HepG2 (cell line): ENCODE measurements around the gene LRRC43. TPM values are rescaled to one million over a fixed set of nuclear protein-coding genes. Genes with fewer than 3 reads are reported as not detected.

Experiments used
- ATAC-seq: fragments of 200-7000 bp; cut with Tn5 transposase; 3 replicates; pipeline ENCODE4 v1.9.1; 2020; ENCODE audit warnings: mild to moderate bottlenecking, moderate library complexity
- BruUV-seq: library from RNA; stranded (reverse); fragments of 400-500 nt; replicated peaks from 2 replicates; lab custom pipeline; 2021; lab: Mats Ljungman, UMichigan
- CTCF ChIA-PET: fragments of 300-600 bp; formaldehyde crosslinking; extraction: SDS; loops from one replicate; lab custom pipeline; 2021; ENCODE audit warnings: low total read pairs, inconsistent platforms, low intra/inter-chr PET ratio; lab: Yijun Ruan, JAX
- POLR2A ChIA-PET: fragments of 350-600 bp; sonication (Branson Sonifier 250); formaldehyde crosslinking; loops from one replicate; lab custom pipeline; 2020; ENCODE audit warnings: antibody characterized with exemption, inconsistent platforms; lab: Yijun Ruan, JAX
- DNase-seq: peaks from one replicate; pipeline ENCODE4 v3.0.0-alpha.2; 2015; ENCODE audit warnings: low spot score
- FAIRE-seq: peaks from 3 replicates; lab custom pipeline; 2011; peaks lifted over from hg19 to GRCh38; lab: Jason Lieb, UNC
- H2AFZ ChIP-seq: one replicate; pipeline ENCODE4 v1.6.1; 2011; ENCODE audit warnings: low read length, inconsistent platforms
- H3K27ac ChIP-seq: fragments of 300-600 bp; 3 replicates; pipeline ENCODE4 v1.8.0; 2011; ENCODE audit warnings: mixed run types, mild to moderate bottlenecking, mixed read lengths, low read length, inconsistent platforms; ENCODE audit not compliant: insufficient read depth; ENCODE audit errors: extremely low read length
- H3K27me3 ChIP-seq, 2 experiments: fragments of 200-600 bp in 1 of 2; 2 replicates in 1 of 2; 3 replicates in 1 of 2; pipeline versions ENCODE4 v1.6.0 to v1.8.0; 2011; ENCODE audit warnings: low read length in 2 of 2, mild to moderate bottlenecking in 2 of 2, moderate library complexity in 2 of 2, inconsistent platforms in 1 of 2; ENCODE audit not compliant: insufficient read depth in 2 of 2, control insufficient read depth in 1 of 2
- H3K36me3 ChIP-seq, 2 experiments: fragments of 200-600 bp in 1 of 2; replicated peaks in 1 of 2; 2 replicates in 1 of 2; 3 replicates in 1 of 2; pipeline versions ENCODE4 v1.5.1 to v1.8.0; 2011; ENCODE audit warnings: low read length in 2 of 2, inconsistent platforms in 1 of 2; ENCODE audit not compliant: insufficient read depth in 2 of 2, control insufficient read depth in 1 of 2
- H3K4me1 ChIP-seq: 2 replicates; pipeline ENCODE4 v1.5.1; 2012; ENCODE audit warnings: low read length, inconsistent platforms; ENCODE audit not compliant: insufficient read depth
- H3K4me2 ChIP-seq: 2 replicates; pipeline ENCODE4 v1.6.0; 2011; ENCODE audit warnings: low read depth, low read length, inconsistent platforms
- H3K4me3 ChIP-seq, 3 experiments: fragments of 200-600 bp in 1 of 3; sonication (generic), shearing (Covaris generic) in 1 of 3; replicated peaks in 1 of 3; 2 replicates each; pipeline ENCODE4 v1.5.1; 2011 to 2016; ENCODE audit warnings: low read length in 3 of 3, inconsistent platforms in 2 of 3, low read depth in 2 of 3, mild to moderate bottlenecking in 2 of 3, control low read depth in 1 of 3, mixed read lengths in 1 of 3; ENCODE audit not compliant: insufficient read depth in 1 of 3
- H3K79me2 ChIP-seq: one replicate; pipeline ENCODE4 v1.6.1; 2011; ENCODE audit warnings: low read length, inconsistent platforms; ENCODE audit not compliant: insufficient read depth
- H3K9ac ChIP-seq: 2 replicates; pipeline ENCODE4 v1.6.0; 2011; ENCODE audit warnings: mild to moderate bottlenecking, low read depth, low read length, inconsistent platforms; ENCODE audit not compliant: insufficient read depth
- H3K9me3 ChIP-seq: 2 replicates; pipeline ENCODE4 v1.5.1; 2012; ENCODE audit warnings: mild to moderate bottlenecking, low read length
- H4K20me1 ChIP-seq: 2 replicates; pipeline ENCODE4 v1.6.0; 2011; ENCODE audit warnings: inconsistent platforms, mild to moderate bottlenecking, low read length, moderate library complexity; ENCODE audit not compliant: insufficient read depth
- DRAP1 ChIP-seq: IDR thresholded peaks from 2 replicates; pipeline ENCODE4 v1.6.1; 2016; ENCODE audit warnings: missing genetic modification reagents, missing compliant biosample characterization
- HCFC1 ChIP-seq: fragments of 150-350 bp; IDR thresholded peaks from 2 replicates; pipeline ENCODE4 v1.6.1; 2014; ENCODE audit warnings: low read depth, low read length
- HNRNPH1 ChIP-seq: fragments of 200-400 bp; formaldehyde crosslinking; optimal IDR thresholded peaks from 2 replicates; pipeline ENCODE3; 2017; ENCODE audit warnings: mild to moderate bottlenecking, low read depth, low read length
- KDM3A ChIP-seq: IDR thresholded peaks from 2 replicates; pipeline ENCODE4 v1.6.1; 2018; ENCODE audit warnings: low read depth, missing compliant biosample characterization
- LBX2 ChIP-seq: sonication (generic); formaldehyde crosslinking; IDR thresholded peaks from 2 replicates; pipeline ENCODE4 v1.5.0; 2020; ENCODE audit warnings: missing genetic modification reagents, mild to moderate bottlenecking, borderline replicate concordance
- SP140L ChIP-seq: sonication (generic); formaldehyde crosslinking; IDR thresholded peaks from 2 replicates; pipeline ENCODE4 v1.4.0; 2020; ENCODE audit warnings: missing genetic modification reagents, borderline replicate concordance
- THAP11 ChIP-seq: IDR thresholded peaks from 2 replicates; pipeline ENCODE4 v1.6.1; 2016; ENCODE audit warnings: missing biosample characterization, missing genetic modification reagents
- ZFP36L1 ChIP-seq: sonication (generic); formaldehyde crosslinking; IDR thresholded peaks from 2 replicates; pipeline ENCODE4 v1.8.0; 2022; ENCODE audit warnings: mild to moderate bottlenecking, missing genetic modification reagents, moderate library complexity
- ZNF546 ChIP-seq: sonication (generic); formaldehyde crosslinking; conservative IDR thresholded peaks from 2 replicates; pipeline ENCODE4 v1.8.1; 2023; ENCODE audit warnings: mild to moderate bottlenecking, missing genetic modification reagents
- ZNF562 ChIP-seq: sonication (generic); formaldehyde crosslinking; IDR thresholded peaks from 2 replicates; pipeline ENCODE4 v1.8.0; 2022; ENCODE audit warnings: missing genetic modification reagents, borderline replicate concordance
- WGBS: methylation state at CpG from one replicate; pipeline ENCODE4 v1.1.6; 2017; ENCODE audit warnings: low lambda C conversion rate; 5-methylcytosine and 5-hydroxymethylcytosine counted together
- in situ Hi-C: cut with HindIII; loops from 2 replicates; pipeline ENCODE4 v1.10.0; 2017; ENCODE audit warnings: low pct_unique_long_range_greater_than_20kb; ENCODE audit not compliant: extremely low pct_ligation_motif_present
- intact Hi-C: fragments of 100-400 bp; cut with micrococcal nuclease; formaldehyde crosslinking; loops from one replicate; pipeline ENCODE4 v1.10.0; 2022; ENCODE audit not compliant: unreplicated experiment
- polyA plus RNA-seq, 8 experiments: library from polyadenylated mRNA; depleted of rRNA in 3 of 8; stranded (reverse) in 7 of 8; unstranded in 1 of 8; fragments of >200 nt; fragmentation: Illumina TruSeq in 4 of 8; extraction: Trizol in 4 of 8; gene quantifications; 2 replicates each; pipeline versions ENCODE4 v1.2.1 to v1.2.3, GENCODE V29; 2011 to 2016; ENCODE audit warnings: low read depth in 4 of 8, missing spikeins in 1 of 8, mixed read lengths in 1 of 8; ENCODE audit not compliant: insufficient read depth in 1 of 8
- total RNA-seq, 5 experiments: library from RNA; depleted of rRNA; stranded (reverse); fragments of >200 nt; fragmentation: Illumina TruSeq; extraction: Trizol; gene quantifications; 2 replicates each; pipeline ENCODE4 v1.2.3, GENCODE V29; 2016; ENCODE audit warnings: low read depth in 1 of 5
- TF ChIP-seq, protein P1 (sequence below): sonication (generic); formaldehyde crosslinking; IDR thresholded peaks from 2 replicates; pipeline ENCODE4 v1.9.0; 2021; ENCODE audit warnings: missing genetic modification reagents, borderline replicate concordance
- TF ChIP-seq, protein P2 (sequence below): sonication (generic); formaldehyde crosslinking; IDR thresholded peaks from 2 replicates; pipeline ENCODE4 v1.5.0; 2020; ENCODE audit warnings: missing genetic modification reagents

The LRRC43 gene
- total and polyA plus RNA-seq, 2 of the 13 experiments (the other 11 are each of a cell fraction or from before 2014, with no cell fraction given) = not detected

GRCh38 chr12:122150127-122150681 lies 32.7 kb upstream of the LRRC43 start:
- FAIRE-seq (no peak), ATAC-seq (no peak), DNase-seq (no peak)
- TF ChIP-seq LBX2 (CRISPR knock-in tag) = no peak
- TF ChIP-seq KDM3A (CRISPR knock-in tag) = no peak
- TF ChIP-seq, protein P1, sequence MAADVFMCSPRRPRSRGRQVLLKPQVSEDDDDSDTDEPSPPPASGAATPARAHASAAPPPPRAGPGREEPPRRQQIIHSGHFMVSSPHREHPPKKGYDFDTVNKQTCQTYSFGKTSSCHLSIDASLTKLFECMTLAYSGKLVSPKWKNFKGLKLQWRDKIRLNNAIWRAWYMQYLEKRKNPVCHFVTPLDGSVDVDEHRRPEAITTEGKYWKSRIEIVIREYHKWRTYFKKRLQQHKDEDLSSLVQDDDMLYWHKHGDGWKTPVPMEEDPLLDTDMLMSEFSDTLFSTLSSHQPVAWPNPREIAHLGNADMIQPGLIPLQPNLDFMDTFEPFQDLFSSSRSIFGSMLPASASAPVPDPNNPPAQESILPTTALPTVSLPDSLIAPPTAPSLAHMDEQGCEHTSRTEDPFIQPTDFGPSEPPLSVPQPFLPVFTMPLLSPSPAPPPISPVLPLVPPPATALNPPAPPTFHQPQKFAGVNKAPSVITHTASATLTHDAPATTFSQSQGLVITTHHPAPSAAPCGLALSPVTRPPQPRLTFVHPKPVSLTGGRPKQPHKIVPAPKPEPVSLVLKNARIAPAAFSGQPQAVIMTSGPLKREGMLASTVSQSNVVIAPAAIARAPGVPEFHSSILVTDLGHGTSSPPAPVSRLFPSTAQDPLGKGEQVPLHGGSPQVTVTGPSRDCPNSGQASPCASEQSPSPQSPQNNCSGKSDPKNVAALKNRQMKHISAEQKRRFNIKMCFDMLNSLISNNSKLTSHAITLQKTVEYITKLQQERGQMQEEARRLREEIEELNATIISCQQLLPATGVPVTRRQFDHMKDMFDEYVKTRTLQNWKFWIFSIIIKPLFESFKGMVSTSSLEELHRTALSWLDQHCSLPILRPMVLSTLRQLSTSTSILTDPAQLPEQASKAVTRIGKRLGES = no peak
- H3K27me3 ChIP-seq = peaks cover 2 to 16% of the 10 kb centered on the region in 2 experiments; a peak in 2 of 5 replicates
- POLR2A ChIA-PET = no interaction called here
- no peaks in the 10 kb centered on the region for H3K9me3 ChIP-seq
- 43% methylated on average over 8 of the region's 8 CpGs for WGBS
- in situ Hi-C loops (no loop called here), intact Hi-C loops (no loop called here)
- no peaks in the 10 kb centered on the region for H3K4me1 ChIP-seq
- no peak overlapping the region for H3K27ac ChIP-seq
- H4K20me1 ChIP-seq = no peaks in the 10 kb centered on the region
- H3K9ac ChIP-seq = no peak overlapping the region
- CTCF ChIA-PET = no interaction called here
- no peaks in the 10 kb centered on the region for H3K79me2 ChIP-seq
- BruUV-seq = no TSS peak
- no peaks in the 10 kb centered on the region for H3K36me3 ChIP-seq
- no peak overlapping the region for H3K4me3 ChIP-seq
- H2AFZ ChIP-seq = no peak overlapping the region
- no peak overlapping the region for H3K4me2 ChIP-seq

GRCh38 chr12:122152754-122153153 lies 30.2 kb upstream of the LRRC43 start:
- no peak overlapping the region for H3K27ac ChIP-seq
- peaks cover 2 to 20% of the 10 kb centered on the region in 2 experiments; a peak in 3 of 5 replicates for H3K27me3 ChIP-seq
- no peak overlapping the region for H2AFZ ChIP-seq
- no peak overlapping the region for H3K4me2 ChIP-seq
- H3K9ac ChIP-seq = no peak overlapping the region
- H3K4me1 ChIP-seq = no peaks in the 10 kb centered on the region
- no peaks in the 10 kb centered on the region for H3K79me2 ChIP-seq
- BruUV-seq = no TSS peak
- H3K9me3 ChIP-seq = no peaks in the 10 kb centered on the region
- no peak for FAIRE-seq
- in situ Hi-C loops = no loop called here
- WGBS = 76% methylated on average over 8 of the region's 9 CpGs
- intact Hi-C loops = no loop called here
- ATAC-seq = no peak
- ChIA-PET POLR2A (no interaction called here), CTCF (no interaction called here)
- H3K4me3 ChIP-seq = no peak overlapping the region
- DNase-seq = no peak
- no peaks in the 10 kb centered on the region for H3K36me3 ChIP-seq
- H4K20me1 ChIP-seq = no peaks in the 10 kb centered on the region
- TF ChIP-seq ZNF546 (CRISPR knock-in tag) (no peak), DRAP1 (CRISPR knock-in tag) (no peak), THAP11 (CRISPR knock-in tag) (no peak), HNRNPH1 (no peak), SP140L (no peak), HCFC1 (no peak), ZFP36L1 (CRISPR knock-in tag) (no peak), ZNF562 (CRISPR knock-in tag) (no peak)
- TF ChIP-seq, protein P2, sequence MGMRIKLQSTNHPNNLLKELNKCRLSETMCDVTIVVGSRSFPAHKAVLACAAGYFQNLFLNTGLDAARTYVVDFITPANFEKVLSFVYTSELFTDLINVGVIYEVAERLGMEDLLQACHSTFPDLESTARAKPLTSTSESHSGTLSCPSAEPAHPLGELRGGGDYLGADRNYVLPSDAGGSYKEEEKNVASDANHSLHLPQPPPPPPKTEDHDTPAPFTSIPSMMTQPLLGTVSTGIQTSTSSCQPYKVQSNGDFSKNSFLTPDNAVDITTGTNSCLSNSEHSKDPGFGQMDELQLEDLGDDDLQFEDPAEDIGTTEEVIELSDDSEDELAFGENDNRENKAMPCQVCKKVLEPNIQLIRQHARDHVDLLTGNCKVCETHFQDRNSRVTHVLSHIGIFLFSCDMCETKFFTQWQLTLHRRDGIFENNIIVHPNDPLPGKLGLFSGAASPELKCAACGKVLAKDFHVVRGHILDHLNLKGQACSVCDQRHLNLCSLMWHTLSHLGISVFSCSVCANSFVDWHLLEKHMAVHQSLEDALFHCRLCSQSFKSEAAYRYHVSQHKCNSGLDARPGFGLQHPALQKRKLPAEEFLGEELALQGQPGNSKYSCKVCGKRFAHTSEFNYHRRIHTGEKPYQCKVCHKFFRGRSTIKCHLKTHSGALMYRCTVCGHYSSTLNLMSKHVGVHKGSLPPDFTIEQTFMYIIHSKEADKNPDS (CRISPR knock-in tag) = no peak
